SK-N-SH (cell line): ENCODE data around the gene CADM1. TPM values are rescaled to one million over a fixed set of nuclear protein-coding genes. Genes with fewer than 3 reads are reported as not detected.

Experiments
- CTCF ChIA-PET: fragments of 300-600, 350-600 bp; formaldehyde crosslinking; extraction: SDS; loops from one replicate; lab custom pipeline; 2021; lab: Yijun Ruan, JAX
- POLR2A ChIA-PET: fragments of 350-600 bp; sonication (Branson Sonifier 250); formaldehyde crosslinking; extraction: SDS; loops from one replicate; lab custom pipeline; 2020; ENCODE audit warnings: antibody characterized with exemption, inconsistent platforms; lab: Yijun Ruan, JAX
- DNase-seq: peaks from one replicate; pipeline ENCODE4 v3.0.0; 2012
- H2AFZ ChIP-seq: fragments of 200-600 bp; sonication (generic); 2 replicates; pipeline ENCODE4 v1.8.1; 2016; ENCODE audit warnings: antibody characterized with exemption, mild to moderate bottlenecking, low read depth
- H3F3A ChIP-seq: fragments of 200-600 bp; sonication (generic); replicated peaks from 2 replicates; pipeline ENCODE3; 2016; ENCODE audit warnings: antibody characterized with exemption, mild to moderate bottlenecking; ENCODE audit not compliant: insufficient read depth
- H3K27ac ChIP-seq, 2 experiments: fragments of 200-500 bp in 1 of 2; fragments of 200-600 bp in 1 of 2; sonication (Bioruptor generic) in 1 of 2; sonication (generic), shearing (Covaris generic) in 1 of 2; 2 replicates each; pipeline versions ENCODE4 v1.5.1 to v1.6.1; 2014 to 2016; ENCODE audit warnings: low read depth in 2 of 2, inconsistent platforms in 1 of 2, low read length in 1 of 2, mild to moderate bottlenecking in 1 of 2, mixed read lengths in 1 of 2
- H3K27me3 ChIP-seq: fragments of 200-600 bp; sonication (generic), shearing (Covaris generic); 2 replicates; pipeline ENCODE4 v1.6.1; 2016; ENCODE audit warnings: mixed run types; ENCODE audit not compliant: insufficient read depth
- H3K36me3 ChIP-seq, 2 experiments: fragments of 200-500 bp in 1 of 2; fragments of 200-600 bp in 1 of 2; sonication (Bioruptor generic) in 1 of 2; sonication (generic) in 1 of 2; replicated peaks in 1 of 2; 2 replicates each; pipeline versions ENCODE3 to v1.5.1; 2014 to 2016; ENCODE audit warnings: low read length in 1 of 2, mild to moderate bottlenecking in 1 of 2; ENCODE audit not compliant: insufficient read depth in 2 of 2, control insufficient read depth in 1 of 2
- H3K4me1 ChIP-seq, 2 experiments: fragments of 200-500 bp in 1 of 2; fragments of 200-600 bp in 1 of 2; sonication (Bioruptor generic) in 1 of 2; sonication (generic), shearing (Covaris generic) in 1 of 2; 2 replicates each; pipeline versions ENCODE4 v1.5.1 to v1.6.1; 2014 to 2016; ENCODE audit warnings: low read depth in 1 of 2, low read length in 1 of 2, mixed run types in 1 of 2; ENCODE audit not compliant: insufficient read depth in 2 of 2, control insufficient read depth in 1 of 2
- H3K4me2 ChIP-seq: fragments of 200-600 bp; sonication (generic), shearing (Covaris generic); 2 replicates; pipeline ENCODE4 v1.6.1; 2017; ENCODE audit warnings: mixed run types
- H3K4me3 ChIP-seq, 2 experiments: fragments of 200-500 bp in 1 of 2; fragments of 200-600 bp in 1 of 2; sonication (Bioruptor generic) in 1 of 2; sonication (generic), shearing (Covaris generic) in 1 of 2; 2 replicates each; pipeline versions ENCODE4 v1.5.1 to v1.8.1; 2014 to 2016; ENCODE audit warnings: low read depth in 2 of 2, inconsistent platforms in 1 of 2, low read length in 1 of 2, mild to moderate bottlenecking in 1 of 2, mixed read lengths in 1 of 2, moderate library complexity in 1 of 2
- H3K79me2 ChIP-seq: fragments of 200-600 bp; sonication (generic); 2 replicates; pipeline ENCODE4 v1.8.1; 2017; ENCODE audit warnings: mild to moderate bottlenecking; ENCODE audit not compliant: insufficient read depth
- H3K9ac ChIP-seq: fragments of 200-600 bp; sonication (generic); 2 replicates; pipeline ENCODE4 v1.6.1; 2017; ENCODE audit warnings: mixed run types
- H3K9me2 ChIP-seq: fragments of 200-600 bp; sonication (generic); 2 replicates; pipeline ENCODE4 v1.6.1; 2017; ENCODE audit warnings: mixed run types
- H3K9me3 ChIP-seq: fragments of 200-600 bp; sonication (generic); 2 replicates; pipeline ENCODE4 v1.6.1; 2017; ENCODE audit warnings: mixed run types, mild to moderate bottlenecking, moderate library complexity
- H4K20me1 ChIP-seq: fragments of 200-600 bp; sonication (generic); 2 replicates; pipeline ENCODE4 v1.6.1; 2017; ENCODE audit warnings: mild to moderate bottlenecking, mixed run types; ENCODE audit not compliant: insufficient read depth
- FOXJ3 ChIP-seq: sonication (generic); formaldehyde crosslinking; IDR thresholded peaks from 2 replicates; pipeline ENCODE4 v1.5.1; 2020; ENCODE audit warnings: mild to moderate bottlenecking, missing genetic modification reagents
- JUND ChIP-seq: IDR thresholded peaks from 2 replicates; pipeline ENCODE4 v1.4.0; 2012
- MEF2A ChIP-seq: IDR thresholded peaks from 2 replicates; pipeline ENCODE4 v1.4.0; 2012; ENCODE audit warnings: low read depth, borderline replicate concordance
- NRF1 ChIP-seq: IDR thresholded peaks from 2 replicates; pipeline ENCODE4 v1.6.1; 2012; ENCODE audit warnings: low read depth, mild to moderate bottlenecking, low read length
- RFX5 ChIP-seq: IDR thresholded peaks from 2 replicates; pipeline ENCODE4 v1.6.1; 2012; ENCODE audit warnings: mild to moderate bottlenecking, improper control_type of control experiment, low read length
- SMC3 ChIP-seq: IDR thresholded peaks from 2 replicates; pipeline ENCODE4 v1.6.1; 2012; ENCODE audit warnings: low read depth, low read length, improper control_type of control experiment
- TAF1 ChIP-seq: IDR thresholded peaks from 2 replicates; pipeline ENCODE4 v1.6.1; 2012; ENCODE audit warnings: low read depth, mild to moderate bottlenecking, low read length, moderate library complexity, borderline replicate concordance
- WGBS: methylation state at CpG from one replicate; pipeline ENCODE4 v1.1.6; 2017; ENCODE audit warnings: low lambda C conversion rate; 5-methylcytosine and 5-hydroxymethylcytosine counted together
- polyA plus RNA-seq, 3 experiments: library from polyadenylated mRNA; depleted of rRNA; stranded (reverse); fragments of >200 nt; gene quantifications; 2 replicates each; pipeline ENCODE4 v1.2.3, GENCODE V29; 2012
- TF ChIP-seq, protein P1 (sequence below): IDR thresholded peaks from 2 replicates; pipeline ENCODE4 v1.4.0; 2012; ENCODE audit warnings: low read depth, borderline replicate concordance
- TF ChIP-seq, protein P2 (sequence below): fragments of 200-600 bp; sonication (generic); IDR thresholded peaks from 2 replicates; pipeline ENCODE4 v1.6.1; 2017; ENCODE audit warnings: antibody characterized with exemption, mild to moderate bottlenecking, moderate library complexity
- TF ChIP-seq, protein P3 (sequence below): IDR thresholded peaks from 2 replicates; pipeline ENCODE4 v1.4.0; 2012; ENCODE audit warnings: low read depth
- TF ChIP-seq, protein P4 (sequence below): fragments of 150-350 bp; IDR thresholded peaks from 2 replicates; pipeline ENCODE4 v1.6.1; 2017; ENCODE audit warnings: antibody characterized with exemption, low read length, low read depth, borderline replicate concordance

CADM1 gene
- polyA plus RNA-seq, 1 of the 3 experiments (the other 2 are of a cell fraction): 7.9 TPM

DNA sequence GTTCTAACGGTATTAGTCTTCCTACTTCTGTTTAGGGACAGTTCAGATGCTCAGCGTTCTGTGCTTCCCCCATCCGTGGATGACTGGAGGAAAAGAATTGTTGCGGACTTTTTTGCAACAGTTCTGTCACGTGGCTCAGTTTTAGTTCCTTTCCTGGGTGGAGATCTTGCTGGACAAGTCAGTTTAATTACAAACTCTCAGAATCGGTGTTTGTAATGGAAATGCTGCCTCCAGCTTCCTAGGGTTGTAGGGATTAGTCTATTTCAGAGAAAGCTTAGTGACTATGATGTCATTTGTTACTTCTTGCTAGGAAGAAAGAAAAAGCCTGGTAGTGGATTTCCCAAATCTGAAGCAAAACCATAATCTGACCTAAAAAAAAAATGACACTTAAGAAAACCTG, 320.4 kb downstream of the CADM1 start (continued):
- TF ChIP-seq FOXJ3 (CRISPR knock-in tag) (no peak), SMC3 (no peak)

DNA sequence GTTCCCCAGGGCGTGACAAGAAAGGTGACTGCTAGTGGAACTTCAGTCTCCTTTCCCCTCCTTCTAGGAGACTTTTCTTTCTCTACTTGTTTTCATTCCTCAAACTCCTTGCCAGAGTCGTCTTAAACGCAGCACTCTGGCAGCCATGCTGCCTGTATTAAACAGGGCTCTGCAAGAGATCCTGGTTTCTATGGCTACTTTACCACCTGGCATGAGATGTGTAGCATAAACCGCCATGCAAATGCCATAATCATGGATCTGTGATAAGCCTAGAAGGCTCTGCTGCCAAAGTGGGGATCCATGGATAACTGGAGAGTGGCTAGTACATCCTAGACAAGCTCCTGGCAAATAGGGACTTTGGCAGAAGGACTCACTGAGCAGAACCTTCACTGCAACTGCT, 321.1 kb downstream of the CADM1 start:
- POLR2A ChIA-PET: no interaction called here
- no peak overlapping the region for H3K4me2 ChIP-seq
- CTCF ChIA-PET: interaction anchor here (5.1 kb wide), 1 partner anchor 15 kb away, joined by 40 read pairs; no protein-coding TSS in a partner anchor
- H2AFZ ChIP-seq: no peak overlapping the region
- no peak overlapping the region for H3K27ac ChIP-seq
- H4K20me1 ChIP-seq: no peaks in the 10 kb centered on the region
- no peaks in the 10 kb centered on the region for H3K27me3 ChIP-seq
- H3K4me3 ChIP-seq: no peak overlapping the region
- no peaks in the 10 kb centered on the region for H3K36me3 ChIP-seq
- no peaks in the 10 kb centered on the region for H3K9me2 ChIP-seq
- H3K79me2 ChIP-seq: no peaks in the 10 kb centered on the region
- no peaks in the 10 kb centered on the region for H3K9me3 ChIP-seq
- no peaks in the 10 kb centered on the region for H3F3A ChIP-seq
- TF ChIP-seq, protein P1, sequence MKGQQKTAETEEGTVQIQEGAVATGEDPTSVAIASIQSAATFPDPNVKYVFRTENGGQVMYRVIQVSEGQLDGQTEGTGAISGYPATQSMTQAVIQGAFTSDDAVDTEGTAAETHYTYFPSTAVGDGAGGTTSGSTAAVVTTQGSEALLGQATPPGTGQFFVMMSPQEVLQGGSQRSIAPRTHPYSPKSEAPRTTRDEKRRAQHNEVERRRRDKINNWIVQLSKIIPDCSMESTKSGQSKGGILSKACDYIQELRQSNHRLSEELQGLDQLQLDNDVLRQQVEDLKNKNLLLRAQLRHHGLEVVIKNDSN: no peak
- TF ChIP-seq TAF1 (no peak), NRF1 (no peak), RFX5 (no peak), JUND (no peak), SMC3 (no peak), MEF2A (no peak)
- TF ChIP-seq, protein P2, sequence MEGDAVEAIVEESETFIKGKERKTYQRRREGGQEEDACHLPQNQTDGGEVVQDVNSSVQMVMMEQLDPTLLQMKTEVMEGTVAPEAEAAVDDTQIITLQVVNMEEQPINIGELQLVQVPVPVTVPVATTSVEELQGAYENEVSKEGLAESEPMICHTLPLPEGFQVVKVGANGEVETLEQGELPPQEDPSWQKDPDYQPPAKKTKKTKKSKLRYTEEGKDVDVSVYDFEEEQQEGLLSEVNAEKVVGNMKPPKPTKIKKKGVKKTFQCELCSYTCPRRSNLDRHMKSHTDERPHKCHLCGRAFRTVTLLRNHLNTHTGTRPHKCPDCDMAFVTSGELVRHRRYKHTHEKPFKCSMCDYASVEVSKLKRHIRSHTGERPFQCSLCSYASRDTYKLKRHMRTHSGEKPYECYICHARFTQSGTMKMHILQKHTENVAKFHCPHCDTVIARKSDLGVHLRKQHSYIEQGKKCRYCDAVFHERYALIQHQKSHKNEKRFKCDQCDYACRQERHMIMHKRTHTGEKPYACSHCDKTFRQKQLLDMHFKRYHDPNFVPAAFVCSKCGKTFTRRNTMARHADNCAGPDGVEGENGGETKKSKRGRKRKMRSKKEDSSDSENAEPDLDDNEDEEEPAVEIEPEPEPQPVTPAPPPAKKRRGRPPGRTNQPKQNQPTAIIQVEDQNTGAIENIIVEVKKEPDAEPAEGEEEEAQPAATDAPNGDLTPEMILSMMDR: no peak
- TF ChIP-seq, protein P3, sequence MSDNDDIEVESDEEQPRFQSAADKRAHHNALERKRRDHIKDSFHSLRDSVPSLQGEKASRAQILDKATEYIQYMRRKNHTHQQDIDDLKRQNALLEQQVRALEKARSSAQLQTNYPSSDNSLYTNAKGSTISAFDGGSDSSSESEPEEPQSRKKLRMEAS: no peak
- TF ChIP-seq, protein P4, sequence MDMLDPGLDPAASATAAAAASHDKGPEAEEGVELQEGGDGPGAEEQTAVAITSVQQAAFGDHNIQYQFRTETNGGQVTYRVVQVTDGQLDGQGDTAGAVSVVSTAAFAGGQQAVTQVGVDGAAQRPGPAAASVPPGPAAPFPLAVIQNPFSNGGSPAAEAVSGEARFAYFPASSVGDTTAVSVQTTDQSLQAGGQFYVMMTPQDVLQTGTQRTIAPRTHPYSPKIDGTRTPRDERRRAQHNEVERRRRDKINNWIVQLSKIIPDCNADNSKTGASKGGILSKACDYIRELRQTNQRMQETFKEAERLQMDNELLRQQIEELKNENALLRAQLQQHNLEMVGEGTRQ: no peak
- peaks cover 0 to 8% of the 10 kb centered on the region in 2 experiments; a peak in 1 of 4 replicates for H3K4me1 ChIP-seq
- 75% methylated on average over 4 of the region's 4 CpGs for WGBS
- no peak overlapping the region for H3K9ac ChIP-seq
- no peak for DNase-seq
